Testis (tissue), 3 donors: ENCODE measurements around the gene GMPR. TPM values are rescaled to one million over a fixed set of nuclear protein-coding genes. Genes with fewer than 3 reads are reported as not detected.
A peak's percentile ranks its signal among the peaks of the same experiment; 100 is the strongest.
"Not testable (repeated sequence)": the region's sequence is repeated elsewhere in the genome, so short reads cannot be mapped to it uniquely, and the experiment has no call there.

Experiments
- DNase-seq: peaks from one replicate; pipeline ENCODE4 v3.0.0-alpha.2; 2019
- H3K27ac ChIP-seq, 2 donors: fragments of 200-600 bp; sonication (generic); one replicate each; pipeline ENCODE4 v1.5.1; 2019
- H3K27me3 ChIP-seq: fragments of 200-600 bp; sonication (generic); one replicate; pipeline ENCODE4 v1.5.1; 2019
- H3K36me3 ChIP-seq: fragments of 200-600 bp; sonication (generic); one replicate; pipeline ENCODE4 v1.5.1; 2017; ENCODE audit warnings: low read depth; ENCODE audit errors: missing control alignments
- H3K4me1 ChIP-seq: fragments of 200-600 bp; sonication (generic); one replicate; pipeline ENCODE4 v1.5.1; 2019
- H3K4me3 ChIP-seq, 2 donors: fragments of 200-600 bp; sonication (generic); one replicate each; pipeline ENCODE4 v1.5.1; 2017 to 2019
- H3K9me3 ChIP-seq: fragments of 200-600 bp; sonication (generic); one replicate; pipeline ENCODE4 v1.5.1; 2017
- CTCF ChIP-seq, 3 experiments: fragments of 450-650 bp in 2 of 3; fragments of 200-600 bp in 1 of 3; sonication (generic) in 1 of 3; IDR thresholded peaks; one replicate each; pipeline ENCODE4 v1.5.1; 2016 to 2019; ENCODE audit warnings: antibody characterized with exemption in 3 of 3, mild to moderate bottlenecking in 2 of 3, moderate library complexity in 1 of 3
- POLR2A ChIP-seq: fragments of 450-650 bp; IDR thresholded peaks from one replicate; pipeline ENCODE4 v1.6.1; 2017; ENCODE audit warnings: antibody characterized with exemption, mild to moderate bottlenecking, moderate library complexity
- WGBS, 2 donors: methylation state at CpG; one replicate each; pipeline ENCODE4 v1.1.5; 2018; 5-methylcytosine and 5-hydroxymethylcytosine counted together
- intact Hi-C: fragments of 100-400 bp; cut with DNase I; formaldehyde crosslinking; loops from one replicate; pipeline ENCODE4 v1.15.1; 2023; ENCODE audit warnings: low total_unique reads
- polyA plus RNA-seq: library from polyadenylated mRNA; stranded (reverse); fragments of 350-450 nt; fragmentation: Illumina TruSeq; extraction: RNeasy Lipid Tissue Mini Kit (QIAGEN cat#74804); gene quantifications from one replicate; pipeline ENCODE4 v1.2.3, GENCODE V29; 2014; ENCODE audit warnings: low read depth, low replicate concordance; ENCODE audit not compliant: insufficient read depth
- total RNA-seq, 2 donors: library from RNA; depleted of rRNA; stranded (reverse); fragments of >200 nt; gene quantifications; one replicate each; pipeline ENCODE4 v1.2.3, GENCODE V29; 2016

GMPR gene
- total and polyA plus RNA-seq, 3 donors from 2014 or later: 121 to 215 (median 164) TPM

GRCh38 chr6:16222826-16223225 is 15.6 kb upstream of the GMPR start:
- no peak for TF ChIP-seq CTCF (IDR thresholded peaks at IDR 0.05)
- no peak for TF ChIP-seq POLR2A
- DNase-seq: peak; percentile 11
- Histone ChIP-seq H3K36me3 (no peaks in the 10 kb centered on the region), H3K4me3 (no peak overlapping the region), H3K9me3 (no peaks in the 10 kb centered on the region), H3K27me3 (no peaks in the 10 kb centered on the region), H3K27ac (peak overlapping the region; percentile 62 to 65), H3K4me1 (peaks cover 22% of the 10 kb centered on the region)
- WGBS, 2 donors: 71 to 73% methylated on average over 3 of the region's 3 CpGs
- intact Hi-C loops: no loop called here

DNA sequence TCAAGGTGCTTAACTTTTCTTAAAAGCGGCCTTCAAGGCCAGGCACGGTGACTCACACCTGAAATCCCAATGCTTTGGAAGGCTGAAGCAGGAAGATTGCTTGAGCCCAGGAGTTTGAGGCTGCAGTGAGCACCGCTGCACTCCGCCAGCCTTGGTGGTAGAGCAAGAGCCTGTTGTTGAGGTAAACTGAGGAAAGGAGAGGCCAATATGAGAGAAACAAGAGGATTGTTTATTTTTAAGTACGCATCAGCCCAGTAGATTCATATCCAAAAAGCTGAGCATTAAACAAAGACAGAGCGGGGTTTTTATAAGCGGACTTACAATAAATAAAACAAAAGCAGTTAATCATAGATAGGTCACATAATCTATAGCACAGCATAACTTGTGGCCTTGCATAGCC is 15.0 kb upstream of the GMPR start:
- WGBS, 2 donors: 51 to 58% methylated on average over 7 of the region's 7 CpGs
- Histone ChIP-seq H3K4me1 (peaks cover 22% of the 10 kb centered on the region), H3K36me3 (no peaks in the 10 kb centered on the region), H3K27me3 (no peaks in the 10 kb centered on the region), H3K4me3 (no peak overlapping the region), H3K27ac (peak overlapping the region; percentile 62 to 65), H3K9me3 (no peaks in the 10 kb centered on the region)
- intact Hi-C loops: no loop called here
- DNase-seq: peak; percentile 18
- TF ChIP-seq POLR2A (no peak), CTCF (IDR thresholded peaks at IDR 0.05) (no peak)

GRCh38 chr6:16224409-16224808 is 14.0 kb upstream of the GMPR start:
- DNase-seq: peak; percentile 13
- no peak overlapping the region for H3K4me3 ChIP-seq
- no peak for TF ChIP-seq POLR2A
- no peak for TF ChIP-seq CTCF (IDR thresholded peaks at IDR 0.05)
- WGBS, 2 donors: 42 to 54% methylated on average over 8 of the region's 8 CpGs
- H3K4me1 ChIP-seq: peaks cover 31% of the 10 kb centered on the region
- H3K36me3 ChIP-seq: no peaks in the 10 kb centered on the region
- H3K27ac ChIP-seq: no peak overlapping the region
- no peaks in the 10 kb centered on the region for H3K9me3 ChIP-seq
- intact Hi-C loops: no loop called here
- H3K27me3 ChIP-seq: no peaks in the 10 kb centered on the region

DNA sequence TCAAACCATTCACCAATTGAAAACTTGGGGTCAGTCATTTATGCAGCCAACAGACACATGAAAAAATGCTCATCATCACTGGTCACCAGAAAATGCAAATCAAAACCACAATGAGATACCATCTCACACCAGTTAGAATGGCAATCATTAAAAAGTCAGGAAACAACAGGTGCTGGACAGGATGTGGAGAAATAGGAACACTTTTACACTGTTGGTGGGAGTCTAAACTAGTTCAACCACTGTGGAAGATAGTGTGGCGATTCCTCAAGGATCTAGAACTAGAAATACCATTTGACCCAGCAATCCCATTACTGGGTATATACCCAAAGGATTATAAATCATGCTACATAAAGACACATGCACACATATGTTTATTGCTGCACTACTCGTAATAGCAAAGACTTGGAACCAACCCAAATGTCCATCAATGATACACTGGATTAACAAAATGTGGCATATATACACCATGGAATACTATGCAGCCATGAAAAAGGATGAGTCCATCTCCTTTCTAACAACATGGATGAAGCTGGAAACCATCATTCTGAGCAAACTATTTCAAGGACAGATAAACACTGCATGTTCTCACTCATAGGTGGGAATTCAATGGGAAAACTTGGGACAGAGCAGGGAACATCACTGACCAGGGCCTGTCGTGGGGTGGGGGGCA is 13.2 kb upstream of the GMPR start:
- DNase-seq, H3K9me3 ChIP-seq, H3K36me3 ChIP-seq, H3K27ac ChIP-seq, H3K27me3 ChIP-seq, intact Hi-C loops, H3K4me3 ChIP-seq: not testable (repeated sequence)
- H3K4me1 ChIP-seq: peaks cover 39% of the 10 kb centered on the region
- 62 to 75% methylated on average over 3 of the region's 3 CpGs for WGBS, 2 donors

- H3K27me3 ChIP-seq, H3K36me3 ChIP-seq, H3K9me3 ChIP-seq, intact Hi-C loops: not testable (repeated sequence)
- peak overlapping the region; percentile 18 to 26 for H3K4me3 ChIP-seq
- peak; percentile 71 for DNase-seq
- peak overlapping the region; percentile 3 to 31 for H3K27ac ChIP-seq
- H3K4me1 ChIP-seq: peaks cover 40% of the 10 kb centered on the region
- 58 to 71% methylated on average over 12 to 23 of the region's 23 CpGs for WGBS, 2 donors
Measured at GRCh38 chr6:16226117-16227047, 12.0 kb upstream of the GMPR start.
